Measurements from ENCODE around the gene QRFPR. TPM values are rescaled to one million over a fixed set of nuclear protein-coding genes. Genes with fewer than 3 reads are reported as not detected.

Gene QRFPR
- total RNA-seq = under 1 TPM in 1 of 4 donors, not detected in 3; 0.44 TPM

DNA sequence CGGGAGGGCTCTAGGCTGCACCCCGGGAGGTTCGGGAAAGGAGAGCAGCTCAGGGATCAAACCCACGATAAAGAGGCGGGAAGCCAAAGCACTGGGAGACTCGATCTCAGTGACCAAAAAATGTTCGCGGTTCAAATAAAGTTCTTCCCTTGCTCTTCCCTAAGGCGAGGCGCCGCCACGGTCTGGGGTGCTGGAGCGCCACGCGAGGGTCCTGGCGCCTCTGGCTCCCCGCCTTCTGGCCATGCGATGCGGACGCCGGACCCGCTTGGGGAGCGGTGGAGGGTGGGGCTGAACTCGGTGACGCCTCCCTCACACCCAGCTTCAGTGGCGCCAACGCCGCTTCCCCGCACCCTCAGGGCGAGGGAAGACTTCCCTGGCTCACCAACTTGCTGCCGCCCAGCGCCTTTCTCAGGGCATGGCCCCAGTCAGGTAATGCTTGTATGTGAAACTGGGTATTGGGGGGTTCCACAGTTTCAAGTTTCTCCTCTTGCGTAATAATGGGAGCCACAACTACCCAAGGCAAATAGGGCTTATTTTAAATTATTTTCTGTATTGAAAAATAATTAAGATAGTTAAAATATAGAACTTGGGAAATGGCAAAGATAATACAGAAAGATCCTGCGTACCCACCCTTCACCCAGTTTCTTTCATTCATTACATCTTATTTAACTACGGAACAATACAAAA, at the start of gene QRFPR:
Gene QRFPR, minus strand, starts transcription at position 243 of the 687 bp plus-strand sequence. CDS start 371 bp downstream, outside the sequence.
- TF ChIP-seq, protein P1, sequence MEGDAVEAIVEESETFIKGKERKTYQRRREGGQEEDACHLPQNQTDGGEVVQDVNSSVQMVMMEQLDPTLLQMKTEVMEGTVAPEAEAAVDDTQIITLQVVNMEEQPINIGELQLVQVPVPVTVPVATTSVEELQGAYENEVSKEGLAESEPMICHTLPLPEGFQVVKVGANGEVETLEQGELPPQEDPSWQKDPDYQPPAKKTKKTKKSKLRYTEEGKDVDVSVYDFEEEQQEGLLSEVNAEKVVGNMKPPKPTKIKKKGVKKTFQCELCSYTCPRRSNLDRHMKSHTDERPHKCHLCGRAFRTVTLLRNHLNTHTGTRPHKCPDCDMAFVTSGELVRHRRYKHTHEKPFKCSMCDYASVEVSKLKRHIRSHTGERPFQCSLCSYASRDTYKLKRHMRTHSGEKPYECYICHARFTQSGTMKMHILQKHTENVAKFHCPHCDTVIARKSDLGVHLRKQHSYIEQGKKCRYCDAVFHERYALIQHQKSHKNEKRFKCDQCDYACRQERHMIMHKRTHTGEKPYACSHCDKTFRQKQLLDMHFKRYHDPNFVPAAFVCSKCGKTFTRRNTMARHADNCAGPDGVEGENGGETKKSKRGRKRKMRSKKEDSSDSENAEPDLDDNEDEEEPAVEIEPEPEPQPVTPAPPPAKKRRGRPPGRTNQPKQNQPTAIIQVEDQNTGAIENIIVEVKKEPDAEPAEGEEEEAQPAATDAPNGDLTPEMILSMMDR (IDR thresholded peaks at IDR 0.05; ENCODE audit: low read depth) = no peak

DNA sequence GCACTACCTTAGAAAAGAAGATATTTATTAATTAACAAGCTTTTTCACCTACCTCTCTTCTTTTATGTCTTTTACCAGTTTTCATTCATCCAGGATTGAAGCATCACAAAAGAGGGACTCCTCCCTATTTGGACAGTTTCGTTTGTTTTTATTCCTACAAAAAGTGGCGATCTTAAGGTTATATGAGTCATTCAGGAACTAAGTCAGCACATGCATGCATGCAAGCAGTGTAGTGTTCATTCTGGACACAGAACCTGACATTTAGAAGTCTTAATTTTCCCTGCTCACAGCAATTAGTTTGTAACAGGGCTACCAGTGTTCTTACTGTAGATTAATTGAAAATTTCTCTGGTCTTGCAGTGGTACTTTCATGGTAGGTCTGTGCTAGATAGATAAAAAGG, 47.9 kb upstream of the QRFPR start:
- TF ChIP-seq, protein P1 (IDR thresholded peaks at IDR 0.05; ENCODE audit: low read depth) = no peak

DNA sequence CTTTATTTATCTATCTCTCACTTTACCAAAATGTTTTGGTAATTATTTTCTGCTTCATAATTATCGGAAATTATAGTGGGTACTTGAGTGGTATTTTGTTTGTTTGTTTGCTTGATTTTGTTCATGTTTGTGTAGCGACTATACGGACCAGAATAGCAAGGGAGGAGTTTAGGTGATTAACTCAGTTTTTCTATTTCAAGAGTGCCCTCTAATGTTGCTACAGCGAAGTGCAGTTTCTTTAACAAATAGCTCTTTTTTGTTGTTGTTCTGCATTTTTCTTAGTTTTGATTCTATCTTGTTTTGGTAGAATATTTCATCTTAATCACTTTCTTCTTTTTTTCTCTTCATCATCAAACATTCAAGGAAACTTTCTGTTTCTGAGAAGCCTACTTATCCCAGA, 40.8 kb upstream of the QRFPR start:
- TF ChIP-seq, protein P1 (IDR thresholded peaks at IDR 0.05; ENCODE audit: low read depth) = no peak

DNA sequence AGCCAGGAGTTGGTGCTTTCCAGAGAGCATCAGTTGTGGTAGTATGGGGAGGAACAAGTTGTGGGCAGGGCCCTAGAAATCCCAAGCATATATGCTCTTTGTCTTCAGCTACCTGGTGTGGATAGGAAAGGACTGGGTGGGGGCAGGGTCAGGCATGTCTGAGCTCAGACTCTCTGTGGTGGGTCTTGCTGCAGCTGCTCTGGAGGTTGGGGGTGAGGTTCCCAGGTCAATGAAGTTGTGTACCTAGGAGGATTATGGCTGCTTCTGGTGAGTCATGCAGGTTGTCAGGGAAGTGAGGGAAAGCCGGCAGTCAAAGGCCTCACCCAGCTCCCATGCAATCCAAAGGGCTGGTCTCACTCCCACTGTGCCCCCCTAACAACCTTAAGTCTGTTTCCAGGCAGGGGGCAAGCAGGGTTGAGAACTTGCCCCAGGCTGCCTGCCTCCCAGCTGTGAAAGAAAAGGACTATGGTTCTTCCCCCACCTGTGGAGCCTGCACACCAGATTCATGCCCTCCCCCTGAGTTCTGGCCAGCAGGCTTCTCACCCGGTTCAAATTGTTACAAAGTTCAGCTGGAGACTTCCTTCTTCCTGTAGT, 30.4 kb upstream of the QRFPR start:
- TF ChIP-seq, protein P1 (IDR thresholded peaks at IDR 0.05; ENCODE audit: low read depth) = no peak

DNA sequence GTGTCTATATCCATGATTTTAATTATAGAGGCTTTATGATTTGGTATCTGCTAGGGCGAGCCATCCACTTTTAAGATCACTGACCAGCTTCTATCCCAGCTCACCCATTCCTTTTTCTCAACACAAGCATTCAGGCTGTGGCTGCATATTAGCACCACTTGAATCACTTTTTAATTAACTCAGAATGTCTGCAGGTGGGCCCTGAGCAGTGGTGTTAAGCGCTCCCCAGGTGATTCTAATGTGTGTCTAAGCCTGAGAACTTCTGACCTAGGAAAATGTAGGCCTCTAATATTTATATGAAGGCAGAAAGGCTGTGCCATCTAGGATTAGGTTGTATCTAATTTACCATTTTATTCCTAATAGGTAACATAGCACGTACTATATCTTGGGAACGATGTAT, 19.8 kb upstream of the QRFPR start:
- TF ChIP-seq, protein P1 (IDR thresholded peaks at IDR 0.05; ENCODE audit: low read depth) = no peak

DNA sequence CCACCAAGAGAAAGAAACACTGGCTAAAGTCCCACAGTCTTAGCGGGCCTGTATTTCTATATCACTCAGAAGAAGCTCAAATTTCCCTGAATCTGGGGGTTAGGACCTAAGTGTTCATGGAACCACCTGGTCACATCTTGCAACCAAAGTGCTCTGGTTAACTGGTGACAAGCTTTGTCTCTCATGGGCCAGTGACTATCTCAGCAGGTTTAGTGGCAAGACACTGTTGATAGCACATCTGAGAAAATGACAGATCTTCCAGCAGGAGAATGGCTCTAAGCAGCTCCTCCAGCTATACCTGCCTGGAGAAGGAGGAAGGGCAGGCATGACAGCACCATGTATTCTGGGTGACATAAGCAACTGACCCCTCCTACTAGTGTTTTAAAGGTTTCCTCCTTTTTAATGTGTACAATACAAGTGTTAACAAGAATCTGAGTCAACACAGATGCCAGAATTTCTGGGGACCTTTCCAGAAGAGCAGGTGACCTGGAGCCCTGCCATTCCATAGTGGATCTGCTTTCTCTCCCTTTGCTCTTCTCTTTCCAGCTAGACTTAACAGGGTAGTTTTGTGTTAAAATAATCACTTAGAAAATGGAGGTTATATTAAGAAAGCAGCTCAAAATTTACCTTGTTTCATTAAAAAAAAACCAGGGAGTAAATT, 17.3 kb upstream of the QRFPR start:
- TF ChIP-seq, protein P1 (IDR thresholded peaks at IDR 0.05; ENCODE audit: low read depth) = no peak

DNA sequence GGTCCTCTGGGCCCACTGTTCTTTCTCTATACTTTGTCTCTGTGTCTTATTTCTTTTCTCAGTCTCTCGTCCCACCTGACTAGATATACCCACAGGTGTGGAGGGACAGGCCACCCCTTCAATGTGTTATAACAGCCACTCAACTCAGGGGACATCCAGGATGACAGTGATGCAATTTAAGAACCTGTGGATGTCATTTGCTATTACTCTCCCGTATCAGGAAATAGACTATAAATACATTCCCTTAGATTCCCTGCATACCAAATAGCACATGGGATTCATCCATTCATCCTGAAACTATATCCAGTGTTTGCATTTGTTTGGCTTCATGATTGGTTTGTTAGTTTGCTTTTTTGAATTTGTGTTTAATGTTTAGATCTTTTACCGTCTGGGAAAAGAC, 16.6 kb upstream of the QRFPR start:
- TF ChIP-seq, protein P1 (IDR thresholded peaks at IDR 0.05; ENCODE audit: low read depth) = no peak
